HG03460 (cell line): ENCODE data around the gene KPRP.

ENCODE experiments used
- ATAC-seq: cut with Tn5 transposase; IDR thresholded peaks from one replicate; pipeline ENCODE4 v1.9.1; 2021; ENCODE audit not compliant: unreplicated experiment

Gene KPRP

GRCh38 chr1:152770411-152770810, 12.6 kb downstream of the KPRP start:
- ATAC-seq, result no peak

GRCh38 chr1:152774875-152775274, 17.1 kb downstream of the KPRP start, which contains the start of gene LCE1F:
TSS of gene LCE1F (plus strand) at chr1:152775140. CDS start at chr1:152776372, 1,232 bp downstream.
- ATAC-seq, result no peak

- no peak for ATAC-seq
Measured at GRCh38 chr1:152776361-152776760, 18.5 kb downstream of the KPRP start.

- no peak for ATAC-seq
Measured at GRCh38 chr1:152777510-152778137, 19.8 kb downstream of the KPRP start.

GRCh38 chr1:152783095-152783494, 25.3 kb downstream of the KPRP start:
- ATAC-seq, result no peak

GRCh38 chr1:152786077-152786476, 28.3 kb downstream of the KPRP start, which contains the start of gene LCE1E:
TSS of gene LCE1E (plus strand) at chr1:152786257. CDS start at chr1:152787300, 1,043 bp downstream.
- ATAC-seq, result no peak

GRCh38 chr1:152795686-152796085, 37.9 kb downstream of the KPRP start:
- ATAC-seq, result no peak

GRCh38 chr1:152796421-152796820, 38.6 kb downstream of the KPRP start, which contains the start of gene LCE1D:
TSS of gene LCE1D (plus strand) at chr1:152796721. CDS start at chr1:152797795, 1,074 bp downstream.
- no peak for ATAC-seq

GRCh38 chr1:152801333-152801732, 43.5 kb downstream of the KPRP start:
- no peak for ATAC-seq

GRCh38 chr1:152806576-152806975, 48.8 kb downstream of the KPRP start, which contains the start of gene LCE1C:
TSS of gene LCE1C (minus strand) at chr1:152806651. CDS start at chr1:152805478, 1,173 bp downstream.
- no peak for ATAC-seq

GRCh38 chr1:152811050-152811449, 53.2 kb downstream of the KPRP start:
- no peak for ATAC-seq
